H9 (cell line): ENCODE measurements around the gene ZMAT3. TPM values are rescaled to one million over a fixed set of nuclear protein-coding genes. Genes with fewer than 3 reads are reported as not detected.

Experiments
- DNase-seq: peaks from one replicate; pipeline ENCODE4 v3.0.0-alpha.2; 2017
- H2AFZ ChIP-seq: one replicate; pipeline ENCODE4 v1.6.1; 2013; ENCODE audit warnings: mild to moderate bottlenecking, low read length, control low read depth, moderate library complexity
- H2AK5ac ChIP-seq: 2 replicates; pipeline ENCODE4 v1.6.1; 2013; ENCODE audit warnings: low read length, control low read depth, mixed read lengths; ENCODE audit not compliant: insufficient read length
- H2BK120ac ChIP-seq: one replicate; pipeline ENCODE4 v1.6.1; 2013; ENCODE audit warnings: low read depth, mild to moderate bottlenecking, low read length, control low read depth, inconsistent platforms; ENCODE audit not compliant: poor library complexity, severe bottlenecking
- H2BK12ac ChIP-seq: 2 replicates; pipeline ENCODE4 v1.6.1; 2013; ENCODE audit warnings: low read length, control low read depth, mixed read lengths, low read depth; ENCODE audit not compliant: insufficient read length
- H2BK15ac ChIP-seq: 2 replicates; pipeline ENCODE4 v1.6.1; 2013; ENCODE audit warnings: low read depth, low read length, control low read depth
- H2BK20ac ChIP-seq: one replicate; pipeline ENCODE4 v1.6.1; 2013; ENCODE audit warnings: low read depth, mild to moderate bottlenecking, low read length, control low read depth, inconsistent platforms; ENCODE audit not compliant: poor library complexity, severe bottlenecking
- H2BK5ac ChIP-seq: 2 replicates; pipeline ENCODE4 v1.6.1; 2013; ENCODE audit warnings: low read length, control low read depth, mixed read lengths; ENCODE audit not compliant: insufficient read length
- H3K14ac ChIP-seq: 2 replicates; pipeline ENCODE4 v1.6.1; 2013; ENCODE audit warnings: low read length, control low read depth; ENCODE audit not compliant: insufficient read depth
- H3K18ac ChIP-seq: 2 replicates; pipeline ENCODE4 v1.6.1; 2013; ENCODE audit warnings: low read depth, mild to moderate bottlenecking, mixed read lengths, low read length, control low read depth; ENCODE audit not compliant: insufficient read length
- H3K23ac ChIP-seq: 2 replicates; pipeline ENCODE4 v1.6.1; 2013; ENCODE audit warnings: low read length, control low read depth, mixed read lengths, low read depth; ENCODE audit not compliant: insufficient read length
- H3K23me2 ChIP-seq: 2 replicates; pipeline ENCODE4 v1.6.1; 2013; ENCODE audit warnings: low read depth, mild to moderate bottlenecking, mixed read lengths, low read length, control low read depth; ENCODE audit not compliant: insufficient read length, poor library complexity, severe bottlenecking
- H3K27ac ChIP-seq: 2 replicates; pipeline ENCODE4 v1.5.1; 2013; ENCODE audit warnings: low read length, control low read depth, mixed read lengths, low read depth; ENCODE audit not compliant: insufficient read length
- H3K27me3 ChIP-seq: 2 replicates; pipeline ENCODE4 v1.6.1; 2013; ENCODE audit warnings: low read length, control low read depth, inconsistent platforms; ENCODE audit not compliant: insufficient read depth
- H3K4ac ChIP-seq: 2 replicates; pipeline ENCODE4 v1.6.1; 2013; ENCODE audit warnings: low read depth, mild to moderate bottlenecking, control low read depth, inconsistent platforms, low read length, moderate library complexity
- H3K4me1 ChIP-seq: 2 replicates; pipeline ENCODE4 v1.6.1; 2013; ENCODE audit warnings: low read length, control low read depth, inconsistent platforms; ENCODE audit not compliant: insufficient read depth
- H3K4me2 ChIP-seq: 2 replicates; pipeline ENCODE4 v1.6.1; 2013; ENCODE audit warnings: low read length, control low read depth, mixed read lengths; ENCODE audit not compliant: insufficient read length, insufficient read depth
- H3K56ac ChIP-seq: 2 replicates; pipeline ENCODE4 v1.6.1; 2013; ENCODE audit warnings: low read depth, mild to moderate bottlenecking, mixed read lengths, low read length, control low read depth; ENCODE audit not compliant: insufficient read length
- H3K79me1 ChIP-seq: 2 replicates; pipeline ENCODE4 v1.6.1; 2013; ENCODE audit warnings: low read depth, mild to moderate bottlenecking, moderate library complexity, low read length, control low read depth, inconsistent platforms; ENCODE audit not compliant: insufficient read depth, poor library complexity, severe bottlenecking
- H3K79me2 ChIP-seq: 2 replicates; pipeline ENCODE4 v1.6.1; 2013; ENCODE audit warnings: low read length, control low read depth, inconsistent platforms; ENCODE audit not compliant: insufficient read depth
- H3K9ac ChIP-seq: 2 replicates; pipeline ENCODE4 v1.6.1; 2013; ENCODE audit warnings: low read length, control low read depth, mixed read lengths; ENCODE audit not compliant: insufficient read length; ENCODE audit errors: extremely low read depth
- H3K9me3 ChIP-seq: one replicate; pipeline ENCODE4 v1.6.1; 2013; ENCODE audit warnings: low read depth, low read length, inconsistent platforms; ENCODE audit not compliant: control insufficient read depth
- H3T11ph ChIP-seq: one replicate; pipeline ENCODE4 v1.6.1; 2013; ENCODE audit warnings: mild to moderate bottlenecking, low read length, control low read depth, inconsistent platforms
- H4K20me1 ChIP-seq: one replicate; pipeline ENCODE4 v1.6.1; 2013; ENCODE audit not compliant: control insufficient read depth, insufficient read length, insufficient read depth
- H4K5ac ChIP-seq: 2 replicates; pipeline ENCODE4 v1.6.1; 2013; ENCODE audit warnings: low read depth, mild to moderate bottlenecking, mixed read lengths, low read length, control low read depth; ENCODE audit not compliant: insufficient read length
- H4K8ac ChIP-seq: replicated peaks from 2 replicates; pipeline ENCODE4 v1.6.1; 2013; ENCODE audit warnings: low read length, control low read depth, mixed read lengths, low read depth; ENCODE audit not compliant: insufficient read length
- H4K91ac ChIP-seq: 2 replicates; pipeline ENCODE4 v1.6.1; 2013; ENCODE audit warnings: low read depth, mild to moderate bottlenecking, moderate library complexity, mixed read lengths, low read length, control low read depth; ENCODE audit not compliant: insufficient read length
- H3K27ac Mint-ChIP-seq, 3 experiments: 2 replicates in 2 of 3; 3 replicates in 1 of 3; pipeline ENCODE4 v1.8.0; 2020 to 2021; ENCODE audit warnings: mixed read lengths in 3 of 3, mild to moderate bottlenecking in 1 of 3, moderate library complexity in 1 of 3
- H3K27me3 Mint-ChIP-seq: 2 replicates; pipeline ENCODE4 v1.8.0; 2021; ENCODE audit warnings: low read depth, mild to moderate bottlenecking, moderate library complexity, mixed read lengths
- H3K36me3 Mint-ChIP-seq, 3 experiments: 2 replicates in 2 of 3; 3 replicates in 1 of 3; pipeline ENCODE4 v1.8.0; 2020 to 2021; ENCODE audit warnings: low read depth in 3 of 3, mixed read lengths in 3 of 3; ENCODE audit not compliant: insufficient read depth in 1 of 3
- H3K4me1 Mint-ChIP-seq, 2 experiments: 2 replicates each; pipeline ENCODE4 v1.8.0; 2020; ENCODE audit warnings: mixed read lengths in 2 of 2
- H3K4me3 Mint-ChIP-seq, 2 experiments: 2 replicates in 1 of 2; 3 replicates in 1 of 2; pipeline ENCODE4 v1.8.0; 2020 to 2021; ENCODE audit warnings: mild to moderate bottlenecking in 2 of 2, mixed read lengths in 2 of 2, moderate library complexity in 1 of 2
- H3K9me3 Mint-ChIP-seq, 2 experiments: 2 replicates in 1 of 2; 3 replicates in 1 of 2; pipeline ENCODE4 v1.8.0; 2020; ENCODE audit warnings: mild to moderate bottlenecking in 2 of 2, mixed read lengths in 2 of 2, moderate library complexity in 1 of 2
- WGBS: extraction: QIAGEN DNeasy Blood & Tissue Kit; methylation state at CpG from one replicate; pipeline ENCODE4 v1.1.7; 2013; ENCODE audit warnings: missing lambda C conversion rate, low lambda C conversion rate, mixed read lengths; ENCODE audit not compliant: insufficient read length; ENCODE audit errors: extremely low coverage; 5-methylcytosine and 5-hydroxymethylcytosine counted together
- total RNA-seq: library from RNA; stranded (reverse); gene quantifications from 2 replicates; pipeline ENCODE4 v1.2.1, GENCODE V29; 2021
- TF ChIP-seq, protein P1 (sequence below): fragments of 200-600 bp; sonication (generic); conservative IDR thresholded peaks from 3 replicates; pipeline ENCODE4 v1.8.0; 2021; ENCODE audit warnings: antibody characterized with exemption, mild to moderate bottlenecking

The ZMAT3 gene
- total RNA-seq, 1 experiment from 2014 or later = 9.4 TPM

DNA sequence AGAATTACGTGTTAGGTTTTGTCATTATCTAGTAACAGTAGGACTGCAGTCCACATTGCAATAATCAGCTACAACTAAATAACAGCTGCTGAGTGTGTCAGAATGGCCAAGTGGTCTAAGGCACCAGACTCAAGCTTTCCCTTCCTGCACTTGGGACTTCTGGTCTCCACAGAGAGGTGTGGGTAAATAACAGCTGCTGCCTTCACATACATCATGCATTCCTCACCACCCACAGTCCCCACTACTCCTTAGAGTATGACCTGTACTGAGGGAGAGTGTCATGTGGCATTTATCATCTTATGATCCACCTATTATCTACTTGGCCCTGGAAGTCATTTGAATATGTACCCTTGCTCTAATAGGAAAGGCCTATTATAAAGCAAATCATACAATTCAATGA lies 22.2 kb upstream of the ZMAT3 start:
- H3K27me3 ChIP-seq = no peaks in the 10 kb centered on the region
- Mint-ChIP-seq H3K27me3 (no peaks in the 10 kb centered on the region), H3K9me3 (no peaks in the 10 kb centered on the region; a peak in 1 of 5 replicates), H3K4me1 (no peaks in the 10 kb centered on the region), H3K36me3 (no peaks in the 10 kb centered on the region), H3K27ac (no peak overlapping the region), H3K4me3 (no peak overlapping the region)
- H3K4me2 ChIP-seq = no peak overlapping the region
- H3K23ac ChIP-seq = no peak overlapping the region
- H3K9me3 ChIP-seq = no peaks in the 10 kb centered on the region
- H2AK5ac ChIP-seq = no peak overlapping the region
- no peaks in the 10 kb centered on the region for H3K79me1 ChIP-seq
- H2BK5ac ChIP-seq = no peak overlapping the region
- no peak overlapping the region for H4K5ac ChIP-seq
- H2BK12ac ChIP-seq = no peak overlapping the region
- H3K18ac ChIP-seq = no peak overlapping the region
- H2BK15ac ChIP-seq = no peak overlapping the region
- no peak overlapping the region for H3T11ph ChIP-seq
- no peak overlapping the region for H3K9ac ChIP-seq
- no peaks in the 10 kb centered on the region for H3K79me2 ChIP-seq
- H3K14ac ChIP-seq = no peak overlapping the region
- no peak overlapping the region for H3K27ac ChIP-seq
- H3K56ac ChIP-seq = no peak overlapping the region
- H4K8ac ChIP-seq = no peak overlapping the region
- no peak overlapping the region for H2AFZ ChIP-seq
- no peaks in the 10 kb centered on the region for H4K20me1 ChIP-seq
- no peak overlapping the region for H4K91ac ChIP-seq
- no peaks in the 10 kb centered on the region for H3K4me1 ChIP-seq
- no peak overlapping the region for H3K4ac ChIP-seq
- WGBS = no CpG with 5 or more reads among the region's 1 CpG
- H2BK120ac ChIP-seq = no peak overlapping the region
- TF ChIP-seq, protein P1, sequence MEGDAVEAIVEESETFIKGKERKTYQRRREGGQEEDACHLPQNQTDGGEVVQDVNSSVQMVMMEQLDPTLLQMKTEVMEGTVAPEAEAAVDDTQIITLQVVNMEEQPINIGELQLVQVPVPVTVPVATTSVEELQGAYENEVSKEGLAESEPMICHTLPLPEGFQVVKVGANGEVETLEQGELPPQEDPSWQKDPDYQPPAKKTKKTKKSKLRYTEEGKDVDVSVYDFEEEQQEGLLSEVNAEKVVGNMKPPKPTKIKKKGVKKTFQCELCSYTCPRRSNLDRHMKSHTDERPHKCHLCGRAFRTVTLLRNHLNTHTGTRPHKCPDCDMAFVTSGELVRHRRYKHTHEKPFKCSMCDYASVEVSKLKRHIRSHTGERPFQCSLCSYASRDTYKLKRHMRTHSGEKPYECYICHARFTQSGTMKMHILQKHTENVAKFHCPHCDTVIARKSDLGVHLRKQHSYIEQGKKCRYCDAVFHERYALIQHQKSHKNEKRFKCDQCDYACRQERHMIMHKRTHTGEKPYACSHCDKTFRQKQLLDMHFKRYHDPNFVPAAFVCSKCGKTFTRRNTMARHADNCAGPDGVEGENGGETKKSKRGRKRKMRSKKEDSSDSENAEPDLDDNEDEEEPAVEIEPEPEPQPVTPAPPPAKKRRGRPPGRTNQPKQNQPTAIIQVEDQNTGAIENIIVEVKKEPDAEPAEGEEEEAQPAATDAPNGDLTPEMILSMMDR = no peak
- DNase-seq = no peak
- no peaks in the 10 kb centered on the region for H3K23me2 ChIP-seq
- H2BK20ac ChIP-seq = no peak overlapping the region
